SK-N-SH treated with all-trans-retinoic acid at 6 μM for 48 hours (cell line): Measurements from ENCODE around the gene SMIM26.

ENCODE experiments used
- ATAC-seq: fragments of 200-7000 bp; cut with Tn5 transposase; 3 replicates; pipeline ENCODE4 v1.9.1; 2020; ENCODE audit warnings: mild to moderate bottlenecking, moderate library complexity
- ARNTL ChIP-seq: fragments of 450-650 bp; formaldehyde crosslinking; IDR thresholded peaks from 2 replicates; pipeline ENCODE4 v1.5.0; 2020; ENCODE audit warnings: low read depth, mild to moderate bottlenecking, moderate library complexity, borderline replicate concordance
- CREB5 ChIP-seq: fragments of 250-450 bp; sonication (Bioruptor Pico); IDR thresholded peaks from 2 replicates; pipeline ENCODE4 v1.5.1; 2020; ENCODE audit warnings: low read depth, mild to moderate bottlenecking, moderate library complexity
- CSDC2 ChIP-seq: fragments of 250-450 bp; sonication (Bioruptor Pico); IDR thresholded peaks from 2 replicates; pipeline ENCODE4 v1.5.0; 2020; ENCODE audit warnings: mild to moderate bottlenecking, moderate library complexity
- CSRNP3 ChIP-seq: fragments of 250-450 bp; sonication (Bioruptor Pico); IDR thresholded peaks from 2 replicates; pipeline ENCODE4 v1.5.1; 2021; ENCODE audit warnings: mild to moderate bottlenecking, moderate library complexity
- ESRRG ChIP-seq: fragments of 250-450 bp; sonication (Bioruptor Pico); IDR thresholded peaks from 2 replicates; pipeline ENCODE4 v1.6.1; 2021; ENCODE audit warnings: mild to moderate bottlenecking
- GLIS3 ChIP-seq: fragments of 250-450 bp; sonication (Bioruptor Pico); IDR thresholded peaks from 2 replicates; pipeline ENCODE4 v1.5.0; 2020; ENCODE audit warnings: mild to moderate bottlenecking, moderate library complexity
- ISL1 ChIP-seq: fragments of 250-450 bp; sonication (Bioruptor Pico); IDR thresholded peaks from 2 replicates; pipeline ENCODE4 v2.1.2; 2022; ENCODE audit warnings: mild to moderate bottlenecking, moderate library complexity
- OSR1 ChIP-seq: fragments of 250-450 bp; sonication (Bioruptor Pico); IDR thresholded peaks from 2 replicates; pipeline ENCODE4 v1.8.0; 2022; ENCODE audit warnings: moderate library complexity, mild to moderate bottlenecking, inconsistent platforms
- PATZ1 ChIP-seq: fragments of 250-450 bp; sonication (Bioruptor Pico); IDR thresholded peaks from 2 replicates; pipeline ENCODE4 v1.8.0; 2020; ENCODE audit warnings: mild to moderate bottlenecking, moderate library complexity, borderline replicate concordance
- POU6F1 ChIP-seq: fragments of 250-450 bp; sonication (Bioruptor Pico); IDR thresholded peaks from 2 replicates; pipeline ENCODE4 v1.8.0; 2021; ENCODE audit warnings: low read depth, mild to moderate bottlenecking, moderate library complexity, borderline replicate concordance
- PPARA ChIP-seq: fragments of 250-450 bp; sonication (Bioruptor Pico); IDR thresholded peaks from 2 replicates; pipeline ENCODE4 v1.5.0; 2020; ENCODE audit warnings: mild to moderate bottlenecking, borderline replicate concordance
- RARB ChIP-seq: fragments of 250-450 bp; sonication (Bioruptor Pico); IDR thresholded peaks from 2 replicates; pipeline ENCODE4 v1.8.0; 2021; ENCODE audit warnings: mild to moderate bottlenecking, moderate library complexity
- SNAI2 ChIP-seq: fragments of 250-450 bp; sonication (Bioruptor Pico); IDR thresholded peaks from 2 replicates; pipeline ENCODE4 v1.5.0; 2020; ENCODE audit warnings: mild to moderate bottlenecking, moderate library complexity
- TCF4 ChIP-seq: fragments of 250-450 bp; sonication (Bioruptor Pico); IDR thresholded peaks from 2 replicates; pipeline ENCODE4 v1.8.0; 2021; ENCODE audit warnings: mild to moderate bottlenecking, moderate library complexity, borderline replicate concordance
- TOX ChIP-seq: fragments of 250-450 bp; sonication (Bioruptor Pico); IDR thresholded peaks from 2 replicates; pipeline ENCODE4 v1.8.0; 2021; ENCODE audit warnings: mild to moderate bottlenecking, moderate library complexity, borderline replicate concordance
- TSHZ2 ChIP-seq: fragments of 250-450 bp; sonication (Bioruptor Pico); IDR thresholded peaks from 2 replicates; pipeline ENCODE4 v1.5.0; 2020; ENCODE audit warnings: mild to moderate bottlenecking, moderate library complexity
- ZC3H10 ChIP-seq: fragments of 250-450 bp; sonication (Bioruptor Pico); IDR thresholded peaks from 2 replicates; pipeline ENCODE4 v1.5.1; 2021; ENCODE audit warnings: mild to moderate bottlenecking, moderate library complexity
- ZFP3 ChIP-seq: fragments of 250-450 bp; sonication (Bioruptor Pico); IDR thresholded peaks from 2 replicates; pipeline ENCODE4 v1.5.0; 2020; ENCODE audit warnings: mild to moderate bottlenecking, moderate library complexity
- ZFP30 ChIP-seq: fragments of 450-650 bp; formaldehyde crosslinking; IDR thresholded peaks from 2 replicates; pipeline ENCODE4 v1.5.0; 2022; ENCODE audit warnings: mild to moderate bottlenecking, moderate library complexity
- ZNF565 ChIP-seq: fragments of 450-650 bp; formaldehyde crosslinking; conservative IDR thresholded peaks from 2 replicates; pipeline ENCODE4 v1.5.0; 2020; ENCODE audit warnings: low read depth, mild to moderate bottlenecking, moderate library complexity
- ZNF70 ChIP-seq: fragments of 450-650 bp; formaldehyde crosslinking; IDR thresholded peaks from 2 replicates; pipeline ENCODE4 v1.5.0; 2020; ENCODE audit warnings: mild to moderate bottlenecking, moderate library complexity
- ZNF8 ChIP-seq: fragments of 450-650 bp; formaldehyde crosslinking; IDR thresholded peaks from 2 replicates; pipeline ENCODE4 v1.5.0; 2020; ENCODE audit warnings: mild to moderate bottlenecking, moderate library complexity

Gene SMIM26

GRCh38 chr20:18543216-18543615 lies 24.0 kb upstream of the SMIM26 start:
- no peak for TF ChIP-seq ZFP30 (CRISPR knock-in tag)
- TF ChIP-seq ZNF8 (CRISPR knock-in tag), result no peak
- no peak for TF ChIP-seq GLIS3 (CRISPR knock-in tag)
- no peak for TF ChIP-seq SNAI2 (CRISPR knock-in tag)
- no peak for TF ChIP-seq PPARA (CRISPR knock-in tag)
- no peak for TF ChIP-seq ZC3H10 (CRISPR knock-in tag)
- TF ChIP-seq CREB5 (CRISPR knock-in tag), result no peak
- TF ChIP-seq, all 23 proteins: peak for 0
- no peak for ATAC-seq

GRCh38 chr20:18543932-18544331 lies 23.3 kb upstream of the SMIM26 start:
- TF ChIP-seq TCF4 (CRISPR knock-in tag) (no peak), SNAI2 (CRISPR knock-in tag) (no peak), ZFP3 (CRISPR knock-in tag) (no peak), ZNF8 (CRISPR knock-in tag) (no peak), TOX (CRISPR knock-in tag) (no peak), ISL1 (CRISPR knock-in tag) (no peak), ARNTL (CRISPR knock-in tag) (no peak), PPARA (CRISPR knock-in tag) (no peak), GLIS3 (CRISPR knock-in tag) (no peak), CSDC2 (no peak), PATZ1 (no peak), ZNF565 (CRISPR knock-in tag) (no peak), ZFP30 (CRISPR knock-in tag) (no peak), ESRRG (CRISPR knock-in tag) (no peak), RARB (no peak)
- TF ChIP-seq, all 23 proteins: peak for 0

GRCh38 chr20:18545566-18545965 lies 21.7 kb upstream of the SMIM26 start:
- ATAC-seq, result no peak
- TF ChIP-seq TCF4 (CRISPR knock-in tag) (no peak), ZC3H10 (CRISPR knock-in tag) (no peak), POU6F1 (CRISPR knock-in tag) (no peak), ZNF70 (CRISPR knock-in tag) (no peak), ISL1 (CRISPR knock-in tag) (no peak), ZFP30 (CRISPR knock-in tag) (no peak), CSRNP3 (no peak), TSHZ2 (CRISPR knock-in tag) (no peak), PATZ1 (no peak), OSR1 (CRISPR knock-in tag) (no peak), CSDC2 (no peak), GLIS3 (CRISPR knock-in tag) (no peak), ZNF8 (CRISPR knock-in tag) (no peak), CREB5 (CRISPR knock-in tag) (no peak), ARNTL (CRISPR knock-in tag) (no peak), TOX (CRISPR knock-in tag) (no peak), RARB (no peak)

More at GRCh38 chr20:18543932-18544331, 23.3 kb upstream of the SMIM26 start:
- ATAC-seq, result no peak
